Mesenchymal stem cell (in vitro differentiated cells and primary cell): ENCODE results near the gene RHOV.

Source experiments
- DNase-seq: peaks from one replicate; pipeline ENCODE4 v3.0.0-alpha.2; 2013
- H2AFZ ChIP-seq: one replicate; pipeline ENCODE4 v1.6.1; 2013; ENCODE audit warnings: low read depth, mild to moderate bottlenecking, control low read depth, inconsistent platforms, low read length, moderate library complexity
- H2AK5ac ChIP-seq: 2 replicates; pipeline ENCODE4 v1.6.1; 2013; ENCODE audit warnings: low read length, moderate library complexity, mild to moderate bottlenecking, inconsistent platforms; ENCODE audit not compliant: severe bottlenecking
- H2BK120ac ChIP-seq: one replicate; pipeline ENCODE4 v1.6.1; 2013; ENCODE audit warnings: low read depth, mild to moderate bottlenecking, inconsistent platforms, low read length, moderate library complexity
- H2BK12ac ChIP-seq, 2 experiments: one replicate each; pipeline ENCODE4 v1.6.1; 2013; ENCODE audit warnings: inconsistent platforms in 2 of 2, low read length in 2 of 2, mild to moderate bottlenecking in 2 of 2, moderate library complexity in 2 of 2, control low read depth in 1 of 2
- H2BK15ac ChIP-seq: one replicate; pipeline ENCODE4 v1.6.1; 2013; ENCODE audit warnings: mild to moderate bottlenecking, low read depth, inconsistent platforms; ENCODE audit not compliant: poor library complexity, severe bottlenecking
- H2BK5ac ChIP-seq: 2 replicates; pipeline ENCODE4 v1.6.1; 2013; ENCODE audit warnings: low read depth, mild to moderate bottlenecking, low read length, control low read depth, inconsistent platforms; ENCODE audit not compliant: poor library complexity, severe bottlenecking
- H3K14ac ChIP-seq, 2 experiments: one replicate each; pipeline ENCODE4 v1.6.1; 2013; ENCODE audit warnings: inconsistent platforms in 2 of 2, low read length in 2 of 2, control low read depth in 1 of 2, mild to moderate bottlenecking in 1 of 2, moderate library complexity in 1 of 2
- H3K18ac ChIP-seq, 2 experiments: one replicate each; pipeline ENCODE4 v1.6.1; 2013; ENCODE audit warnings: inconsistent platforms in 2 of 2, low read length in 2 of 2, control low read depth in 1 of 2, low read depth in 1 of 2, mild to moderate bottlenecking in 1 of 2
- H3K23ac ChIP-seq, 2 experiments: one replicate each; pipeline ENCODE4 v1.6.1; 2013; ENCODE audit warnings: inconsistent platforms in 2 of 2, low read length in 2 of 2, mild to moderate bottlenecking in 2 of 2, moderate library complexity in 2 of 2, control low read depth in 1 of 2
- H3K27ac ChIP-seq: 2 replicates; pipeline ENCODE4 v1.5.1; 2013; ENCODE audit warnings: mild to moderate bottlenecking, moderate library complexity, low read length, control low read depth, inconsistent platforms; ENCODE audit not compliant: poor library complexity, severe bottlenecking
- H3K27me3 ChIP-seq, 2 experiments: 2 replicates each; pipeline versions ENCODE4 v1.6.1 to v1.7.0; 2013; ENCODE audit warnings: low read length in 2 of 2, mild to moderate bottlenecking in 2 of 2, moderate library complexity in 2 of 2, control low read depth in 1 of 2, inconsistent platforms in 1 of 2; ENCODE audit not compliant: control insufficient read depth in 1 of 2, insufficient read depth in 1 of 2
- H3K36me3 ChIP-seq, 2 experiments: 2 replicates each; pipeline versions ENCODE4 v1.6.1 to v1.7.0; 2013; ENCODE audit warnings: low read length in 2 of 2, control low read depth in 1 of 2, inconsistent platforms in 1 of 2, low read depth in 1 of 2, mild to moderate bottlenecking in 1 of 2; ENCODE audit not compliant: insufficient read depth in 2 of 2, control insufficient read depth in 1 of 2
- H3K4ac ChIP-seq, 2 experiments: one replicate each; pipeline ENCODE4 v1.6.1; 2013; ENCODE audit warnings: inconsistent platforms in 2 of 2, low read length in 2 of 2, mild to moderate bottlenecking in 2 of 2, moderate library complexity in 2 of 2, control low read depth in 1 of 2, low read depth in 1 of 2
- H3K4me1 ChIP-seq: 2 replicates; pipeline ENCODE4 v1.6.1; 2013; ENCODE audit warnings: low read depth, low read length, control low read depth; ENCODE audit not compliant: control insufficient read depth, insufficient read depth
- H3K4me2 ChIP-seq: 2 replicates; pipeline ENCODE4 v1.6.1; 2013; ENCODE audit warnings: low read length, mild to moderate bottlenecking, inconsistent platforms; ENCODE audit not compliant: poor library complexity, severe bottlenecking
- H3K4me3 ChIP-seq, 2 experiments: 2 replicates each; pipeline versions ENCODE4 v1.5.1 to v1.7.0; 2013; ENCODE audit warnings: low read length in 2 of 2, mild to moderate bottlenecking in 2 of 2, control low read depth in 1 of 2, low read depth in 1 of 2; ENCODE audit not compliant: insufficient read depth in 1 of 2
- H3K79me1 ChIP-seq: replicated peaks from 2 replicates; pipeline ENCODE4 v1.6.1; 2013; ENCODE audit warnings: mild to moderate bottlenecking, control low read depth, low read length, inconsistent platforms; ENCODE audit not compliant: poor library complexity, severe bottlenecking
- H3K9ac ChIP-seq: 2 replicates; pipeline ENCODE4 v1.7.0; 2013; ENCODE audit warnings: mild to moderate bottlenecking, low read length, moderate library complexity
- H3K9me3 ChIP-seq: 2 replicates; pipeline ENCODE4 v1.7.0; 2013; ENCODE audit warnings: mild to moderate bottlenecking, low read length; ENCODE audit not compliant: control insufficient read depth
- H4K8ac ChIP-seq: one replicate; pipeline ENCODE4 v1.6.1; 2013; ENCODE audit warnings: inconsistent platforms, mild to moderate bottlenecking, low read length, moderate library complexity
- H4K91ac ChIP-seq: one replicate; pipeline ENCODE4 v1.6.1; 2013; ENCODE audit warnings: mild to moderate bottlenecking, low read length, inconsistent platforms
- WGBS: methylation state at CpG from one replicate; pipeline ENCODE4 v1.1.7; 2013; ENCODE audit warnings: mixed read lengths; 5-methylcytosine and 5-hydroxymethylcytosine counted together

RHOV gene

GRCh38 chr15:40915116-40915661 lies 41.2 kb upstream of the RHOV start:
- Histone ChIP-seq H3K36me3 (peaks cover 0 to 4% of the 10 kb centered on the region in 2 experiments), H3K27me3 (peaks cover 9 to 30% of the 10 kb centered on the region in 2 experiments), H3K23ac (no peak overlapping the region), H2BK120ac (no peak overlapping the region), H4K8ac (no peak overlapping the region), H3K27ac (no peak overlapping the region), H3K4me3 (no peak overlapping the region), H3K18ac (no peak overlapping the region), H2AK5ac (no peak overlapping the region), H2BK5ac (no peak overlapping the region), H3K9ac (no peak overlapping the region), H3K4me1 (peaks cover 17% of the 10 kb centered on the region), H3K14ac (no peak overlapping the region), H3K4me2 (no peak overlapping the region), H4K91ac (no peak overlapping the region), H2AFZ (no peak overlapping the region), H3K79me1 (no peaks in the 10 kb centered on the region), H3K9me3 (no peaks in the 10 kb centered on the region), H2BK15ac (no peak overlapping the region), H2BK12ac (no peak overlapping the region), H3K4ac (no peak overlapping the region)
- 80% methylated on average over 6 of the region's 12 CpGs for WGBS
- DNase-seq = no peak

GRCh38 chr15:40914486-40914885 lies 40.5 kb upstream of the RHOV start:
- Histone ChIP-seq H3K18ac (no peak overlapping the region), H3K4me1 (peaks cover 22% of the 10 kb centered on the region), H3K36me3 (peaks cover 0 to 4% of the 10 kb centered on the region in 2 experiments), H3K79me1 (no peaks in the 10 kb centered on the region), H2AK5ac (no peak overlapping the region), H2BK12ac (no peak overlapping the region), H3K14ac (no peak overlapping the region), H3K27me3 (peaks cover 9 to 24% of the 10 kb centered on the region in 2 experiments), H3K4me3 (no peak overlapping the region), H3K9ac (no peak overlapping the region), H2BK15ac (no peak overlapping the region), H2BK120ac (no peak overlapping the region), H2AFZ (no peak overlapping the region), H4K8ac (no peak overlapping the region), H2BK5ac (no peak overlapping the region), H3K27ac (no peak overlapping the region), H3K9me3 (no peaks in the 10 kb centered on the region), H3K4me2 (no peak overlapping the region), H3K23ac (no peak overlapping the region), H3K4ac (no peak overlapping the region), H4K91ac (no peak overlapping the region)
- WGBS = 77% methylated on average over 8 of the region's 8 CpGs
- DNase-seq = no peak

GRCh38 chr15:40914013-40914412 lies 40.0 kb upstream of the RHOV start:
- Histone ChIP-seq H4K91ac (peak overlapping the region; percentile 29), H2BK5ac (no peak overlapping the region), H3K18ac (no peak overlapping the region), H3K4me1 (peaks cover 21% of the 10 kb centered on the region), H3K9me3 (no peaks in the 10 kb centered on the region), H3K36me3 (peaks cover 0 to 6% of the 10 kb centered on the region in 2 experiments), H2BK12ac (no peak overlapping the region), H3K4me3 (no peak overlapping the region), H3K27ac (no peak overlapping the region), H3K27me3 (peaks cover 9 to 21% of the 10 kb centered on the region in 2 experiments), H3K9ac (no peak overlapping the region), H3K79me1 (no peaks in the 10 kb centered on the region), H3K4ac (no peak overlapping the region), H2BK15ac (no peak overlapping the region), H3K14ac (no peak overlapping the region), H4K8ac (no peak overlapping the region), H3K4me2 (no peak overlapping the region), H3K23ac (peak overlapping the region in 1 of 2 experiments; percentile 18), H2BK120ac (no peak overlapping the region), H2AK5ac (no peak overlapping the region), H2AFZ (no peak overlapping the region)
- 97% methylated on average over 12 of the region's 12 CpGs for WGBS
- no peak for DNase-seq

GRCh38 chr15:40912478-40912877 lies 38.4 kb upstream of the RHOV start:
- no peak overlapping the region for H4K91ac ChIP-seq
- no peak overlapping the region for H3K4ac ChIP-seq
- H3K18ac ChIP-seq = no peak overlapping the region

More at GRCh38 chr15:40912478-40912877, 38.4 kb upstream of the RHOV start:
- 68% methylated on average over 6 of the region's 6 CpGs for WGBS
- no peak overlapping the region for H3K14ac ChIP-seq
- H3K9me3 ChIP-seq = no peaks in the 10 kb centered on the region
- no peaks in the 10 kb centered on the region for H3K79me1 ChIP-seq
- no peak overlapping the region for H3K23ac ChIP-seq
- H3K4me2 ChIP-seq = no peak overlapping the region
- peaks cover 16% of the 10 kb centered on the region for H3K4me1 ChIP-seq
- no peak overlapping the region for H3K4me3 ChIP-seq
- no peak overlapping the region for H2BK15ac ChIP-seq
- no peak overlapping the region for H2BK5ac ChIP-seq
- no peak overlapping the region for H2BK120ac ChIP-seq
- H4K8ac ChIP-seq = no peak overlapping the region
- peaks cover 0 to 6% of the 10 kb centered on the region in 2 experiments for H3K36me3 ChIP-seq
- no peak overlapping the region for H3K9ac ChIP-seq
- no peak overlapping the region for H2AK5ac ChIP-seq
- H3K27me3 ChIP-seq = peaks cover 2 to 10% of the 10 kb centered on the region in 2 experiments
- H2AFZ ChIP-seq = no peak overlapping the region
- no peak overlapping the region for H2BK12ac ChIP-seq
- DNase-seq = no peak
- no peak overlapping the region for H3K27ac ChIP-seq
